Measurements from ENCODE around the gene TIMP2.
A peak's percentile ranks its signal among the peaks of the same experiment; 100 is the strongest.

The TIMP2 gene

DNA sequence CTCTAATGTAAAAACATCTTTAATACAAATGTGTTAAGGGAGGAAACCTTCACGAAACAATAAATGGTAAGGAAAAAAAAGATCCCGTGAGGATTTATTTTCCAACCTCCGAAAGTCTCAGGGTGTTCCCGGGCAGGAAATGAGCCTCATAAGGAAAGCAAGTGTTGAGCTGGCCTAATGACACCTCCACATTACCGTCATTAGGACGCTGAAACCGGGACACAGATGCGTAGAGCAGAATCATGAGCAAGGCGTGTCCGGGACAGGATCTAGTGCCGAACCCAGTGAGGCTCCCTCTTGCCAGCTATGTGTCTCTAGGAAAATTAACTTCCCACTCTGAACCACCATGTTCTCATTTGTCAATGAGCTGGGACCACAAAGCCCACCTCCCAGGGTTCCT, 120.4 kb downstream of the TIMP2 start:
- peak; percentile 34 for DNase-seq

- DNase-seq: no peak
Observed at GRCh38 chr17:78803186-78803845, 121.9 kb downstream of the TIMP2 start.
